ENCODE data around the gene UQCRC1.

GRCh38 chr3:48630407-48630806 lies 21.0 kb upstream of the UQCRC1 start:
- TF ChIP-seq ZBTB7A (IDR thresholded peaks at IDR 0.05; ENCODE audit: low read depth) (no peak), YY1 (IDR thresholded peaks at IDR 0.05; ENCODE audit: low read depth) (no peak), EGR1 (IDR thresholded peaks at IDR 0.05) (no peak), EP300 (IDR thresholded peaks at IDR 0.05; ENCODE audit: borderline replicate concordance) (no peak), MAX (IDR thresholded peaks at IDR 0.05) (no peak), NFIC (IDR thresholded peaks at IDR 0.05) (no peak), RAD21 (IDR thresholded peaks at IDR 0.05; ENCODE audit: low read depth) (no peak), TAF1 (IDR thresholded peaks at IDR 0.05; ENCODE audit: low read depth) (no peak), FOXM1 (IDR thresholded peaks at IDR 0.05; ENCODE audit: borderline replicate concordance, low read depth) (no peak), CEBPB (IDR thresholded peaks at IDR 0.05) (no peak), CREB1 (IDR thresholded peaks at IDR 0.05; ENCODE audit: low read depth) (no peak)
- TF ChIP-seq, protein P1, sequence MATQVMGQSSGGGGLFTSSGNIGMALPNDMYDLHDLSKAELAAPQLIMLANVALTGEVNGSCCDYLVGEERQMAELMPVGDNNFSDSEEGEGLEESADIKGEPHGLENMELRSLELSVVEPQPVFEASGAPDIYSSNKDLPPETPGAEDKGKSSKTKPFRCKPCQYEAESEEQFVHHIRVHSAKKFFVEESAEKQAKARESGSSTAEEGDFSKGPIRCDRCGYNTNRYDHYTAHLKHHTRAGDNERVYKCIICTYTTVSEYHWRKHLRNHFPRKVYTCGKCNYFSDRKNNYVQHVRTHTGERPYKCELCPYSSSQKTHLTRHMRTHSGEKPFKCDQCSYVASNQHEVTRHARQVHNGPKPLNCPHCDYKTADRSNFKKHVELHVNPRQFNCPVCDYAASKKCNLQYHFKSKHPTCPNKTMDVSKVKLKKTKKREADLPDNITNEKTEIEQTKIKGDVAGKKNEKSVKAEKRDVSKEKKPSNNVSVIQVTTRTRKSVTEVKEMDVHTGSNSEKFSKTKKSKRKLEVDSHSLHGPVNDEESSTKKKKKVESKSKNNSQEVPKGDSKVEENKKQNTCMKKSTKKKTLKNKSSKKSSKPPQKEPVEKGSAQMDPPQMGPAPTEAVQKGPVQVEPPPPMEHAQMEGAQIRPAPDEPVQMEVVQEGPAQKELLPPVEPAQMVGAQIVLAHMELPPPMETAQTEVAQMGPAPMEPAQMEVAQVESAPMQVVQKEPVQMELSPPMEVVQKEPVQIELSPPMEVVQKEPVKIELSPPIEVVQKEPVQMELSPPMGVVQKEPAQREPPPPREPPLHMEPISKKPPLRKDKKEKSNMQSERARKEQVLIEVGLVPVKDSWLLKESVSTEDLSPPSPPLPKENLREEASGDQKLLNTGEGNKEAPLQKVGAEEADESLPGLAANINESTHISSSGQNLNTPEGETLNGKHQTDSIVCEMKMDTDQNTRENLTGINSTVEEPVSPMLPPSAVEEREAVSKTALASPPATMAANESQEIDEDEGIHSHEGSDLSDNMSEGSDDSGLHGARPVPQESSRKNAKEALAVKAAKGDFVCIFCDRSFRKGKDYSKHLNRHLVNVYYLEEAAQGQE (IDR thresholded peaks at IDR 0.05; ENCODE audit: low read depth), result no peak
- TF ChIP-seq, protein P2, sequence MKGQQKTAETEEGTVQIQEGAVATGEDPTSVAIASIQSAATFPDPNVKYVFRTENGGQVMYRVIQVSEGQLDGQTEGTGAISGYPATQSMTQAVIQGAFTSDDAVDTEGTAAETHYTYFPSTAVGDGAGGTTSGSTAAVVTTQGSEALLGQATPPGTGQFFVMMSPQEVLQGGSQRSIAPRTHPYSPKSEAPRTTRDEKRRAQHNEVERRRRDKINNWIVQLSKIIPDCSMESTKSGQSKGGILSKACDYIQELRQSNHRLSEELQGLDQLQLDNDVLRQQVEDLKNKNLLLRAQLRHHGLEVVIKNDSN (IDR thresholded peaks at IDR 0.05), result no peak

Data from Ishikawa (cell line).